IPS-18a (cell line): ENCODE data around the gene PAQR5.

Source experiments
- H3K27ac ChIP-seq: one replicate; pipeline ENCODE4 v1.5.1; 2013; ENCODE audit warnings: low read length
- H3K27me3 ChIP-seq: one replicate; pipeline ENCODE4 v1.6.1; 2013; ENCODE audit warnings: mild to moderate bottlenecking, low read length; ENCODE audit not compliant: control insufficient read depth, insufficient read depth
- H3K36me3 ChIP-seq: one replicate; pipeline ENCODE4 v1.6.1; 2013; ENCODE audit warnings: low read depth, low read length; ENCODE audit not compliant: control insufficient read depth
- H3K4me1 ChIP-seq: one replicate; pipeline ENCODE4 v1.6.1; 2013; ENCODE audit warnings: low read depth, low read length; ENCODE audit not compliant: control insufficient read depth
- H3K4me3 ChIP-seq: one replicate; pipeline ENCODE4 v1.5.1; 2013; ENCODE audit warnings: low read length
- H3K9ac ChIP-seq: one replicate; pipeline ENCODE4 v1.6.1; 2013; ENCODE audit warnings: mild to moderate bottlenecking, low read length, moderate library complexity
- H3K9me3 ChIP-seq: one replicate; pipeline ENCODE4 v1.6.1; 2013; ENCODE audit warnings: low read depth, low read length; ENCODE audit not compliant: control insufficient read depth

The PAQR5 gene, protein sequence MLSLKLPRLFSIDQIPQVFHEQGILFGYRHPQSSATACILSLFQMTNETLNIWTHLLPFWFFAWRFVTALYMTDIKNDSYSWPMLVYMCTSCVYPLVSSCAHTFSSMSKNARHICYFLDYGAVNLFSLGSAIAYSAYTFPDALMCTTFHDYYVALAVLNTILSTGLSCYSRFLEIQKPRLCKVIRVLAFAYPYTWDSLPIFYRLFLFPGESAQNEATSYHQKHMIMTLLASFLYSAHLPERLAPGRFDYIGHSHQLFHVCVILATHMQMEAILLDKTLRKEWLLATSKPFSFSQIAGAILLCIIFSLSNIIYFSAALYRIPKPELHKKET

DNA sequence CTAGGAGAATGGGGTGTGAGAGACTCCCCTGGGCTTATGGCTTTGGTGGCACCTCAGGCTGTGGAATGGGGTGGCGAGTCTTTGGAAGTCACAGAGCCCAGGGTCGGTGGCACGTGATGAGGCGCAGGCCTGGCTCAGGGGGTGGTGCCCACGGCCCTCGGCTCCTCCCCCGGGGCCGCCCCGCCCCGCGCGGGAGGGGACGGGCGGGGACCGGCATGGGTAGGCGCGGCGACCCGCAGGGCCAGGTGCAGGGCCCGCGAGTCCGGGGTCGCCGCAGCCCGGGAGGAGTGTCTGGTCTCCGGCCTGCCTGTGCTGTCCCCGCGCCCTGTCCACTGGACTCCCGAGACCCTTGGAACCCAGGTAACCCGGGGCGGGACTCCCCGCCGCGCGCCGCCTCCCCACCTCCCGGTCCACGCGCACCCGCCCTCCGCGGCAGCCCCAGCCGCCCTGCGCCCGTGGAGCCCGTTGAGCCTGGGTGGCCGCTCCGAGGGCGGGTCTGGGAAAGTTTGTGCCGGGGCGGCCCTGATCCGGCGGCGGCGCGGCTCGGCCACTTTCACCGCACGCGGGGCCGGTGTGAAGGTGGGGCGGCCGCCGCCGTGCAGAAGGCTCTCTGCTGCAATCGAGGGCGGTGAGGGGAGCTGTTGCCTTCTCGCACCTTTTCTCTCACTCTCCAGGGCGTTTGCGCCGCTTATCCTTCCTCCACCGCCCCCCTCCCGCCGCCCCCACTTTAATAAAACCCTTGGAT is at the start of gene PAQR5:
TSS of gene PAQR5 (plus strand) at position 216 of the 745 bp plus-strand sequence. CDS start 61,169 bp downstream, outside the sequence.
- H3K4me1 ChIP-seq = peaks cover 9% of the 10 kb centered on the region
- no peaks in the 10 kb centered on the region for H3K36me3 ChIP-seq
- peaks cover 50% of the 10 kb centered on the region for H3K27me3 ChIP-seq
- no peak within 1 kb of the TSS for H3K27ac ChIP-seq
- H3K4me3 ChIP-seq = peak within 1 kb of the TSS; percentile 50
- H3K9ac ChIP-seq = peak within 1 kb of the TSS; percentile 44
- no peaks in the 10 kb centered on the region for H3K9me3 ChIP-seq

GRCh38 chr15:69253156-69253555 is 45.6 kb upstream of the PAQR5 start:
- Histone ChIP-seq H3K9ac (no peak overlapping the region), H3K9me3 (no peaks in the 10 kb centered on the region), H3K27ac (no peak overlapping the region), H3K36me3 (no peaks in the 10 kb centered on the region), H3K4me3 (no peak overlapping the region), H3K27me3 (no peaks in the 10 kb centered on the region), H3K4me1 (peaks cover 6% of the 10 kb centered on the region)

DNA sequence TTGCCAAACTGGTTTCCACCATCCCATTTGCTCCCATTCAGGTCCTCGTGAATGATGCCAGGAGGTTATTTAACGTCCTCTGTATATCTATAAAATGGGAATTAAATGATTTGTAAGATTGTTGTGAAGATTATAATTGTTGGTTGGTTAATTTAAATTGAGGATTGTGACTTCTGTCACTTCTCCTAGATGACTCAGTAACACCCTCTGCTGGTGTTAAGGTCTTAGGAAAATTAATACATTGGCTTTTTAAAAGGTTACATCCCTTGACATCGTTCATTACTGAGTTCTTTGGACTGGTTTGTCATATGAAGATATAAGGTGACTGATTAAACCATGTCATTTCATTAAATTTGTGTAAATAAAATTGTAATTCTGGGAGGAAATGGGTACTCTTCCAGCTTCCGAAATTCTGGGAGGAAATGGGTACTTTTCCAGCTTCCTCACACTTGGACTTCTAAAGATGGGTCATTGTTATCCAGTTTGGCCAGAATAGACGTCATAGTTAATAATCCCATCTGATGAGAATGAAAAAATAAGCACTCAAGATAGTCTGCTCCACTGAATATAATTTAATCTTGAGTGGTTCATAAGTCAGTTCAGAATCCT is 33.3 kb upstream of the PAQR5 start:
- Histone ChIP-seq H3K9ac (no peak overlapping the region), H3K27ac (no peak overlapping the region), H3K9me3 (no peaks in the 10 kb centered on the region), H3K4me1 (peaks cover under 1% of the 10 kb centered on the region), H3K4me3 (no peak overlapping the region), H3K36me3 (peaks cover 11% of the 10 kb centered on the region), H3K27me3 (no peaks in the 10 kb centered on the region)

DNA sequence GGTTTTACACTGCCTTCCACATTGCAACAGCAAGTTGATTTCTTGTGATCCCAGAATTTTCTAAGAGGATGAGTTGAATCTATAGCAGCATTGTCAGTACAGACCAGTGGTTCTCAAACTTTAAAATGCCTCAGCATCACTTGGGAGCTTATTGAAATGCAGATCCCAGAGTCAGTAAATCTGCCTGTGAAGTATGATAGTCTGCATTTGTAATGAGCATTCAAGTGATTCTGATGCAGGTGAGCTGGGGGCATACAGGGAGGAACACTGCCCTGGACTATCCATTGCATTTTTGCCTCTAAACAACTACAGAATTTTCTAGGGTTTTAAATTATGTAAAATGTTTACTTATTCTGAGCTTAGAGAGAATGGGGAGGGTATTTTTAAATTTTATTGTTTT is 27.5 kb upstream of the PAQR5 start:
- Histone ChIP-seq H3K4me3 (no peak overlapping the region), H3K27ac (no peak overlapping the region), H3K4me1 (peaks cover 23% of the 10 kb centered on the region), H3K9me3 (no peaks in the 10 kb centered on the region), H3K36me3 (no peaks in the 10 kb centered on the region), H3K9ac (no peak overlapping the region), H3K27me3 (no peaks in the 10 kb centered on the region)

DNA sequence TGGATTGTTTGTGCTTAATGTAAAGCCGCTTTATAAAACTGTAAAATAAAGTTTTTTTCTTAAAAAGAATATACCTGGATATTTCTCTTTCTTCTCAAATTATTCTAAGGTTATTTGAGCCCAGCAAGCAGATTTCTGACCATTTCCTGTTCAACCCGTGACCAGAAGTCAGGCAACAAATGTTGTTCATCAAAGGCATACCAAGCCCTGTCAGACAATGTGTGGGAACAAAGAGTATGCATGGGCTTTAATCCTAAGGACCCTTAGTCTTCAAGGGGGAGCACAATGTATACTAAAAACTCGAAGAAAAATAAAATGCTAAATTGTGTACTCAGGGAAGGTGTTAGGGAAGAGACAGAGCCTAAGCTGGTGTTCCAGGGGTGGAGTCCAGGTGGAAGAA is 26.6 kb upstream of the PAQR5 start:
- Histone ChIP-seq H3K4me3 (no peak overlapping the region), H3K36me3 (no peaks in the 10 kb centered on the region), H3K27me3 (no peaks in the 10 kb centered on the region), H3K9ac (no peak overlapping the region), H3K4me1 (peaks cover 23% of the 10 kb centered on the region), H3K9me3 (no peaks in the 10 kb centered on the region), H3K27ac (no peak overlapping the region)

- H3K36me3 ChIP-seq = no peaks in the 10 kb centered on the region
- H3K4me1 ChIP-seq = peaks cover 23% of the 10 kb centered on the region
- H3K4me3 ChIP-seq = no peak overlapping the region
- H3K27me3 ChIP-seq = no peaks in the 10 kb centered on the region
- no peak overlapping the region for H3K9ac ChIP-seq
- H3K9me3 ChIP-seq = no peaks in the 10 kb centered on the region
- H3K27ac ChIP-seq = no peak overlapping the region
Measured at GRCh38 chr15:69272891-69273290, 25.8 kb upstream of the PAQR5 start.

- Histone ChIP-seq H3K36me3 (no peaks in the 10 kb centered on the region), H3K4me1 (peaks cover 23% of the 10 kb centered on the region)
Measured at GRCh38 chr15:69275074-69275670, 23.5 kb upstream of the PAQR5 start.

DNA sequence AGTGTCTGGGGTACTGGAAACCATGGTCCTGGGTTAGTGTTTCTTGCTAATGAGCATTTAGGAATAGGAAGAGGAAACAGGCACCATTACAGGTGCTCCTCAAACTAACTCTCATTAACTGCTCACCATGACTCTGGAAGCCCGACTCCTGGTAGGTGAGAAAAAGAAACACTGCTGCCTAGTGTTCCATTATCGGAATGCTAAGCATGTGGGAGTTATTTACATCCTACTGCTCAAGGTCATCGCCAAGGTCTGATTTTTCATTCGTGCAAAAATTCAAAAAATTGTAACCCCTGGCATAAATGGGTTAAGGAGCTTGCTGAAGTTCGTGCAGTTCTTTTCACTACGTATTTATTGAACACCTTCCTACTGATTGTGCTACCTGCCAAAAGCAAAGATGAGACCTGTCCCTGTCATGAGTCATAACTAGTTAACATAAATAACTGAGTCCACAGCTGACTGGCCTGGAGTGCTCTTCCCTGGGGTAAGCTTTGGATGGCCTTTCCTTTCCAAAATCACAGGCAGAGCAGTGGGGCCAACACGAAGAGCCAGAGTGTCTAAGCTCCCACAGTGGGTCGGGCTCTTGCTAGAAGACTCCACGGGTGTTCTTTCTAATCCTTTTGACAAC is 22.7 kb upstream of the PAQR5 start:
- H3K9me3 ChIP-seq = no peaks in the 10 kb centered on the region
- no peaks in the 10 kb centered on the region for H3K36me3 ChIP-seq
- H3K9ac ChIP-seq = no peak overlapping the region
- peaks cover 16% of the 10 kb centered on the region for H3K4me1 ChIP-seq
- no peak overlapping the region for H3K27ac ChIP-seq
- H3K27me3 ChIP-seq = no peaks in the 10 kb centered on the region
- H3K4me3 ChIP-seq = no peak overlapping the region

More at GRCh38 chr15:69275074-69275670, 23.5 kb upstream of the PAQR5 start:
- Histone ChIP-seq H3K27me3 (no peaks in the 10 kb centered on the region), H3K9ac (no peak overlapping the region), H3K4me3 (no peak overlapping the region), H3K27ac (no peak overlapping the region), H3K9me3 (no peaks in the 10 kb centered on the region)

DNA sequence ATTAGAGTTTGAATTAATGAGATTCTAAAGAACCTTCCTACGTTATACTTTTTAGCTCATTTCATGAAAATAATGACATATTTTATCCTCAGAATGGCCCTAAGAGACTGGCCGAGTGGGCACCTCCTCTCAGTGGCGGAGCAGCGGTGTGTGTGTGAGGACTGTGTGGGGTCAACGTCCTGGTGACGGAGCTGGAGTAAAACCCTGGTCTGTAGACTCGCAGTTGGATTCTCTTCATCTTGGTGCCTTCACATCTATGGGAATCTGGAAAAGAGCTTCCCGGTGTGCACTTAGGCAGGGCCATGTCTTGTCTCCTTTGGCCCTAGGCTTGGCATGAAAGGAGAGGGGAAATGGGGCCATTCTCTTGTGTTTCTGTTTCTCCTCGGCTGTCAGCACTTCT is 21.4 kb upstream of the PAQR5 start:
- Histone ChIP-seq H3K27me3 (no peaks in the 10 kb centered on the region), H3K4me1 (peaks cover 4% of the 10 kb centered on the region), H3K36me3 (no peaks in the 10 kb centered on the region)

GRCh38 chr15:69279636-69280035 is 19.1 kb upstream of the PAQR5 start:
- H3K9me3 ChIP-seq = no peaks in the 10 kb centered on the region
- no peak overlapping the region for H3K27ac ChIP-seq
- no peaks in the 10 kb centered on the region for H3K4me1 ChIP-seq
- H3K4me3 ChIP-seq = no peak overlapping the region
- no peaks in the 10 kb centered on the region for H3K36me3 ChIP-seq
- no peaks in the 10 kb centered on the region for H3K27me3 ChIP-seq
- no peak overlapping the region for H3K9ac ChIP-seq

More for the DNA sequence above, 21.4 kb upstream of the PAQR5 start:
- no peaks in the 10 kb centered on the region for H3K9me3 ChIP-seq
- H3K9ac ChIP-seq = no peak overlapping the region
- H3K27ac ChIP-seq = no peak overlapping the region
- no peak overlapping the region for H3K4me3 ChIP-seq

DNA sequence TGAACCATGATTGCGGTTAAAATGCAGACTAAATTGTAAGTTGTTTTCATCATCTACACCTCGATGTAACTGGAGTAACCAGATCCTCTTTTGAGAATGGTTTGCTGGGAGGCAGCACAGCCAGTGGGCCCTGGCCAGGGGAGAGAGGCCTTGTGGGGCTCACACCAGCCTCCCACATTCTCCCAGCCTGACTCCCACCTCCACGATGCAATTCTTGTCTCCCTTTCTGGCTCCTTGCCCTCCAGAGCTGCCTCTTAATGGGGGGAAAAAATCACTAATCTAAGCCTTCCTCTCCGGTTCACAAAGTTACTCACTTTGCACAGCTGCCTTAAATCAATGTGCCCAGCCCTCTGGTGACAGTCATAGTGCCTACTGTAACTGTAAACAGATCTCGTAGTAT is 17.9 kb upstream of the PAQR5 start:
- H3K27me3 ChIP-seq = no peaks in the 10 kb centered on the region
- no peak overlapping the region for H3K27ac ChIP-seq
- no peak overlapping the region for H3K4me3 ChIP-seq
- no peak overlapping the region for H3K9ac ChIP-seq
- H3K9me3 ChIP-seq = no peaks in the 10 kb centered on the region
- no peaks in the 10 kb centered on the region for H3K36me3 ChIP-seq
- no peaks in the 10 kb centered on the region for H3K4me1 ChIP-seq
